Measurements from ENCODE around the gene FHOD3.

DNA sequence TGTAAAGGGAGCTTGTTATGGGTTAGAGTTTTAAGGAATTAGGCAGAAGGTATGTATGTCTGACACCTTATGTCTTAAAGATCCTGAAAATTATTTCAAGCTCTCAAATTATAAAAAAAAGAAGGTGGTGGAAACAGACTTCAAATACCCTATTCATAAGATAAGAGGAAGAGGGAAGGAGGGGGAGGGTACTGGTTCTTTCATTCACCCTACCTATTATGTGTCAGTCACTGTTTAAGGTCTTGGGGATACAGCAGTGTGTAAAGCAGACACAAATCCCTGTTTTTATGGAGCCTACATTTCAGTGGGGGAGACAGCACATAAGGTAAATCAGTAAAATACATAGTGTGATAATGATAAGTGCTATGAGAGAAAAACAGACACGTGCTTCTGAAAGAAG lies 184.4 kb downstream of the FHOD3 start:
- TF ChIP-seq TCF12 (IDR thresholded peaks at IDR 0.05; ENCODE audit: low read depth) (no peak), TEAD4 (IDR thresholded peaks at IDR 0.05) (no peak), RAD21 (IDR thresholded peaks at IDR 0.05; ENCODE audit: low read depth) (no peak), CEBPB (IDR thresholded peaks at IDR 0.05) (no peak), EP300 (IDR thresholded peaks at IDR 0.05; ENCODE audit: borderline replicate concordance) (no peak), ZBTB7A (IDR thresholded peaks at IDR 0.05; ENCODE audit: low read depth) (no peak), TAF1 (IDR thresholded peaks at IDR 0.05; ENCODE audit: low read depth) (no peak)
- TF ChIP-seq, protein P1, sequence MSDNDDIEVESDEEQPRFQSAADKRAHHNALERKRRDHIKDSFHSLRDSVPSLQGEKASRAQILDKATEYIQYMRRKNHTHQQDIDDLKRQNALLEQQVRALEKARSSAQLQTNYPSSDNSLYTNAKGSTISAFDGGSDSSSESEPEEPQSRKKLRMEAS (IDR thresholded peaks at IDR 0.05) = no peak
- TF ChIP-seq, protein P2, sequence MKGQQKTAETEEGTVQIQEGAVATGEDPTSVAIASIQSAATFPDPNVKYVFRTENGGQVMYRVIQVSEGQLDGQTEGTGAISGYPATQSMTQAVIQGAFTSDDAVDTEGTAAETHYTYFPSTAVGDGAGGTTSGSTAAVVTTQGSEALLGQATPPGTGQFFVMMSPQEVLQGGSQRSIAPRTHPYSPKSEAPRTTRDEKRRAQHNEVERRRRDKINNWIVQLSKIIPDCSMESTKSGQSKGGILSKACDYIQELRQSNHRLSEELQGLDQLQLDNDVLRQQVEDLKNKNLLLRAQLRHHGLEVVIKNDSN (IDR thresholded peaks at IDR 0.05) = no peak
- TF ChIP-seq, protein P3, sequence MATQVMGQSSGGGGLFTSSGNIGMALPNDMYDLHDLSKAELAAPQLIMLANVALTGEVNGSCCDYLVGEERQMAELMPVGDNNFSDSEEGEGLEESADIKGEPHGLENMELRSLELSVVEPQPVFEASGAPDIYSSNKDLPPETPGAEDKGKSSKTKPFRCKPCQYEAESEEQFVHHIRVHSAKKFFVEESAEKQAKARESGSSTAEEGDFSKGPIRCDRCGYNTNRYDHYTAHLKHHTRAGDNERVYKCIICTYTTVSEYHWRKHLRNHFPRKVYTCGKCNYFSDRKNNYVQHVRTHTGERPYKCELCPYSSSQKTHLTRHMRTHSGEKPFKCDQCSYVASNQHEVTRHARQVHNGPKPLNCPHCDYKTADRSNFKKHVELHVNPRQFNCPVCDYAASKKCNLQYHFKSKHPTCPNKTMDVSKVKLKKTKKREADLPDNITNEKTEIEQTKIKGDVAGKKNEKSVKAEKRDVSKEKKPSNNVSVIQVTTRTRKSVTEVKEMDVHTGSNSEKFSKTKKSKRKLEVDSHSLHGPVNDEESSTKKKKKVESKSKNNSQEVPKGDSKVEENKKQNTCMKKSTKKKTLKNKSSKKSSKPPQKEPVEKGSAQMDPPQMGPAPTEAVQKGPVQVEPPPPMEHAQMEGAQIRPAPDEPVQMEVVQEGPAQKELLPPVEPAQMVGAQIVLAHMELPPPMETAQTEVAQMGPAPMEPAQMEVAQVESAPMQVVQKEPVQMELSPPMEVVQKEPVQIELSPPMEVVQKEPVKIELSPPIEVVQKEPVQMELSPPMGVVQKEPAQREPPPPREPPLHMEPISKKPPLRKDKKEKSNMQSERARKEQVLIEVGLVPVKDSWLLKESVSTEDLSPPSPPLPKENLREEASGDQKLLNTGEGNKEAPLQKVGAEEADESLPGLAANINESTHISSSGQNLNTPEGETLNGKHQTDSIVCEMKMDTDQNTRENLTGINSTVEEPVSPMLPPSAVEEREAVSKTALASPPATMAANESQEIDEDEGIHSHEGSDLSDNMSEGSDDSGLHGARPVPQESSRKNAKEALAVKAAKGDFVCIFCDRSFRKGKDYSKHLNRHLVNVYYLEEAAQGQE (IDR thresholded peaks at IDR 0.05; ENCODE audit: low read depth) = no peak

All from Ishikawa (cell line).